GM18508 (cell line): ENCODE data around the gene HEBP2.
"Not testable (repeated sequence)": the region's sequence is repeated elsewhere in the genome, so short reads cannot be mapped to it uniquely, and the experiment has no call there.

Experiments
- ATAC-seq: cut with Tn5 transposase; IDR thresholded peaks from one replicate; pipeline ENCODE4 v1.9.1; 2021; ENCODE audit warnings: moderate number of reproducible peaks; ENCODE audit not compliant: insufficient read depth, unreplicated experiment

Gene HEBP2

DNA sequence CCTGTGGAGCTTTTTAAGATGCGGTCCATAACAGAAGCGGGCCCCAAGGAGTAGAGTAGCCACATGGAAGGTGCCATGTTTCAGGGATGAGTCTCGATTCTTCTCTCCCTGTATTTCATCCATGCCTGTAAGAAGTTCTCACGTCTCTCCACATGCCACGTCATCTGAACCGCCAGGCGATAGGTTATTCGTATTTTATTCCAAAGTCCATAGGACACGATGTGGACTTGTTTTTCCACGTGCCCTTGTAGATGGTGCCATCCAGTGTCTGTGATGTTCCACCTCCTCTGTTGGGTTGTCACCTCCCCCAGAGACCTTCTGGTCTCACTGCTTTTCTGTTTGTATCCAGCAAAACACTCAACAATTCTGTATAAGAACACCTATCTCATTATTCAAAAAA, 17.6 kb downstream of the HEBP2 start:
- ATAC-seq: no peak

DNA sequence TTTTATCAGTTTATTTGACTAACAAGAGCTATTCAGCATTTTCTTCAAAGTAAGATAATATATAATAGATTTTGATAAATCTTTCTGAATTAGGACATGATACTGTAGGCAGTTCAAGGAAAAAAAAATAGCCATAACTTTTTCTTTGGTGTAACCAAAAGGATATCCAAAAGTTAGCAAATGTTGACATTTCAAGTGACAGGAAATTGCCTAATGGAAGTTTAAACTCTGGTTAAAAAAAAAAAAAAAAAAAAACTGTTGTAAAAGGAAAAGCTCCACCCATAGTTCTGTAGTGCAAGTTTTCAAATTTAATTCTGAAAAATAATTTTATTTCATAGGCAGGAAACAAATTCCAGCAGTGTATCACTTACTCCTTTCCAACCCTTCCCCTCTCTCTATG, 18.8 kb downstream of the HEBP2 start:
- ATAC-seq: no peak

DNA sequence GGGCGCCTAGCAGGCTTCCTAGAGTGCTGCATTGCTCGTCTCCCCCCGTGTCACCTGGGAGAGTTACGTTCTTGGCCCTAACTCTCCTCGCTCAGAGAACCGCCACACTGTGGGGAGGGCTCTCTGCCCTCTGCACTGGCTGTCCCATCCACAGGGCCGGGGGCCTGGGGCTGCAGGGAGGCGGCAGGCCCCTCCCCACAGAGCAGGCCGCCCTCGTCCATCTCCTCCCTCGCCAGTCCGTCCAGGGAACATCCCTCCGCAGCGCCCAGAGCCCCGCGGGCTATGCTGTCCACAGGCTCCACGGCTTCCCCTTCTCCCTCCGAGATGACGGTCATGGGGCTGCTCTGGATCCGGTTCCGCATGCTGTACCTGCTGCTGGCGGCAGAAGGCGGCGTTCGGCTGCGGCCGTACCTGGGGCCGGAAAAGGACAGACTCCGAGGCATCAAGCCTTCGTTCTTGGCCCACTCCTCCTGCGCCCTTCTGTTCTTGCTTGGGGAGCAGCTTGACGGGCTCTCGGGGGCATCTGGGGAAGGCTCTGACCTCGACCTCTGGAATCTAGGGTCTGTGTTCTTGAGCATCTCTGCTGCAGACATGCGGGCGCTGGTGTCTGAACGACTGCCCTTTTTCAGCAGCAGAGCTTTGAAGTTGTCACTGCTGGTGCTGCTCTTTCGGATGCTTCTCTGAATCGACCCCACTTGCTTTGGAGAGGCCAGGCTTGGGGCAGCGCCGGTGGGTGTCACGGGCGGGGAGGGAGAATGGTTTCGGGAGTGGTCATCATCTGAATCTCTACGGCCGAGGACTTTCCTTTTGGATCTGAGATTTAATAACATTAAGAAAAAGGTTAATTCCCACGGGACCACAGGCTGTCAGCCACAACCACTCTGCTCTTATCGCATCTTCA, 20.2 kb downstream of the HEBP2 start:
- ATAC-seq: no peak

DNA sequence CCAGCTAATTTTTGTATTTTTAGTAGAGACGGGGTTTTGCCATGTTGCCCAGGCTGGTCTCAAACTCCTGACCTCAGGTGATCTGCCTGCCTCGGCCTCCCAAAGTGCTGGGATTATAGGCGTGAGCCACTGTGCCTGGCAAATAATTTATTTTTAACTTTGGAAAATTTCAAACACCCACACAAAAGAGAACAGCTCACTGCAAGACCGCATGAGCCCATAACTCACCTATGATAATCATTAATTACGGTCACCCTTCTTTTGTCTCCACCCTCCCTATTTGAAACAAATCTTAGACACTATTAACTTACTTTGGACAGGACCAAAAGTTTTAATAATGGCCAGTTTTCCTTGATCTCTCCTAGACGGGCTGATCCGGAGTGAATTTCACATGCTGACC, 21.2 kb downstream of the HEBP2 start:
- not testable (repeated sequence) for ATAC-seq

DNA sequence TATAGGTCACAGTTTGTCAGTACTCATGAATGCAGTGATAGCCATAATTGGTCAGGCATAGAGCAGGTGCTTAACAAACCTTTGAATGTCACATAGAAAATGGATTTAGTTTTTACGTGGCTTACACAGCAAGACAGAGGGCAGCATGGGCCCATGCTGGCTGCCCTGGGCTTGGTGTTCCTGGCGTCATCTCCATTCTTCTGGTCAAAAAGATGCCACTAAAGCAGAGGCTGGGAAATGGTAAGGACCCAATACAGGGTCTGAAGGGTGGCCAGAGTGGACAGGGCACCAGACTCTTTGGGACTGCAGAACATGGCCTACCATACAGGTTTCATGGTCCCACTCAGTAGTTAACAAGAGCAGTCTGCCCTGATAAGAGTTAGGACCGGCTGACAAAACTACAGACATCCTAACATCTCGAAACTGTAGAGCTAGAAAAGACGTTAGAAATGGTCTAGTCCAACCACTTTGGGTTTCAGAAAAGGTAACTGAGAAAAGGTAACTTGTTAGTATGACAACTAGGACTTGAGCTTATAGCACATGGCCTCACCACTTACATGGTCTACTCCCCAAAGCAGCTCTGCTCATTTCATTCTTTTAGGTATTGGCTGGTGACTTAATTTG, 22.6 kb downstream of the HEBP2 start:
- no peak for ATAC-seq

DNA sequence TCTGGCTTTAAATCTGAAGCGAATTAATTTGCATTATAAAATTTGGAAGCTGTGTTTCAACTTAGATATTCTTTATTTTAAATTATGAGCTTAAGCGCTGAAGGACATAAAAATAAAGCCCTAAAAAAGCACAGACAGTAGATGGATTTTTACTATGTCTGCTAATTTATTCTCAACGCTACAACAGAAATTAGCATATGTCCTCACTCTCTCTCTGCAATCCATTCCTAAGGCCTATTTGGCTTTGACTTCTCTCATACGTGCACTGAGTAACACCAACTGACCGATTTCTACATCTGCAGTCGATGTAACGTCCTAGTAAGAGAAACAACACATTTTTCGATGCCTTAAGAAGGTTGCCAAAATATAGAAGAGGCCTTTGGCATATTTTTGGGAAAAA, 23.7 kb downstream of the HEBP2 start:
- no peak for ATAC-seq

DNA sequence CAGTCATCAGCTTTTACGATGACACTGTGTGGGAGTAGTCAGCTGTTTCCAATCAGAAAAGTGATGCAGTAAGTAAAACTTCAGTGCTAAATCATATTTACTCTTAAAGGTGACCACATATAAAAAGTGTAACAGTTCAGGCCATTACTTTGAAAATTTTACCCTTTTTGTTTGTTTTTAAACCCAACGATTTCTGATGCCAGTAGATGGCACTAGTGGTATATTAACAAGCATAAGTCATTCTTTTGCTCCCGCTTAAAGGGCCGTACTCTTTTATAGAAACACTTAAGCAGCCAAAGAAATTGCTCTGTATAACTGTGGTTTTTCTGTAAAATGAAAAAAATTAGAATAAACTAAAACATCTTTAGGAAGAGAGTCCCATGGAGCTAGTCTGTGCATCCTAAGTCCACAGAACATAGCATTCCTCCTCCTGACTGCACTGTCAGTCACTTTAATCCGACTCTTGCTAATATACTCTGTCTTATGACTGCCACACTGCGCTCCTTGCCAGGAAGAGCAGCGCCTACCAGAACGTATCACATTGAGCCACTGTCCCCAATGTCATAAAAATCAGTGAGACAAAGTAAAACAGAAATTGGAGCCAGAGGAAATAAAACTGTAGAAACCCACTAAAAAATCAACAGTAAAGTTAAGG, 25.0 kb downstream of the HEBP2 start:
- no peak for ATAC-seq

DNA sequence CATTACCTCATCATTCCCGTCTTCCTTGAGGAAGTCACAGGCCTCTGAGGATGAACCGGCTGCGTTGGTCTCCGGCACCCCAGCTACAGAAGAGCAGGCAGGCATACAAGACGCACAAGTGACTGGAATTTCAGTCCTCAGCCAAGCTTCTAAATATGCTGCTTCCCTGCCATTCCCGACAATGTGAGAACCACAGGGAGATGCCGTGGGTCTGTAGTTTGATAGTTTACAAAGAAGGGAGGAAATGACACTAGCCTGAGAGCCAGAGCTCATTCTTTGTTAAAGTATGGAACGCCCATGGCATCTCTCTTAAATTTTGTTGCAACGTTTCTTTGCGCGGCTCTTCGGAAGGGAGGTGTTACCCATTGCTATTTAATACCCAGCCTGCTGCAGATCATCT, 25.7 kb downstream of the HEBP2 start:
- ATAC-seq: no peak

DNA sequence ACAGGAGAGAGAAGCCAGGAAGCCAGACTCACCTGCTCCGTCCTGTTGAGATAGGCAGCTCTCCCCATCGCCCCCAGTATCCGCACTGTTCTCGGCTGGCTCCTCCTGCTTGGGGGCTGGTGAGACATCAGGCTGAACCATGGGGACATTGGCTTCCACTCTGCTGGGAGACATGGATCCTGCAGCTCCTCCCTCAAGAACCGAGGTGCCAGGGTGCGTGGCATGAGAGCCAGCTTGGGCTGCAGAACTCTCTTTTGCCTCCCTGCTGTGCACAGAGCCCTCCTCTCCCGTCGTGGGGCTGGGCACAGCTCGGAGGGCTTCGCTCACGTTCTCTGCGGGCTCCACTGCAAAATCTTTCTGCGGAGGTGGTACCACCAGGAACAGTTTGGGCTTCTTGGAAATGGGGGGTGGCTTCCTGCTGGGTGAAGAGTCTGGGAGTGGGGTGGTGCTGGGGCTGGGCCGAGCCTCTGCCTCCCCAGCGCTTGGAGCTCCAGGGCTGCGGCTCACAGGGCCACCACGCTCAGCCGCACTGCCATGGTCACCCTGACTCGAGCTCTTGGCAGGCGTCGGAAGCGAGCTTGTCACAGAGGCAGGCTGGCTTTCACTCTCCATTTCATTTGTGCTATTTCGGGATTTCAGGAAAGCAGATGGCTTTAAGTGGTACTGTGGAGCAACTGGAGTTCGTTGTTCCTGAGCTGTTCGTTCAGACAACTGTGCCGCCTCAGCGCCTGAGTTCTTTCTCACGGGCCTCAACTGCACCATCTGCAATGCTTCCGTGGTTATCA, 26.5 kb downstream of the HEBP2 start:
- no peak for ATAC-seq

DNA sequence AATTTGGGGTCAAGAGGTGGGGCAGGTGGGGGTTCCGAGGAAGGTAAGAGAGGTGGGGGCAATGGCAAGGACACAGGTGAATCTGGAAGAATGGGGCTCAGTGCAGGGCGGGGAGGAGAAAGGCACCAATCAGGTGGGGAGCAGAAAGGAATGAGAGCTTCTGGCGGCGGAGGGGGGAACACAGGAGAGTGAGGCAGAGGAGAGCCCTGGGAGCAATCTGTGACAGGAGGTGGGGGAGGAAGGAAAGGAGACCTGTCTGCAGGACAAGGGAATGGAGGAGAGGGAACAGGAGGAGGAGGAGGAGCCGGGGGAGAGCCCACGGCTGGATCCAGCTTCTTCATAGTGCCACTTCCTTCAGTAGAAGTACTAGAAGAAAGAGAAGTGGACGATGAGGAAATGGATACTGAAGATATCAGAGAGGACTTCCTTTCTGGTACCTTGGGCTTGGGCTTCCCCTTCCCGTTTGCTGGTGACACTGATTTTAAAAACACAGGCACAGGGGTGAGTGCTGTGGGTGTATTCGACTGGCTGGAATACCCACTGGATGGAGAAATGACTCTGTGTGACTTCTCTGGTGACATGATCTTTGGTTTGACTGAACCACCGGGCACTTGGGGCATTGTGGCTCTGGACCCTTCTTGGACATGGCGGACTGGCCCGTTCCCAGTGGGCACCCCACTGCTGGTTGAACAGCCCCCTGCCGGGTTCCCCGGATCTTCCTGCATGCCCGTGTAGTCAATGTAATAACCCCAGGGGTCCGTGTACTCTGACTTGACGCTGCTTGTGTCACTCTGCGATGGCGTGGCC, 27.4 kb downstream of the HEBP2 start:
- no peak for ATAC-seq

DNA sequence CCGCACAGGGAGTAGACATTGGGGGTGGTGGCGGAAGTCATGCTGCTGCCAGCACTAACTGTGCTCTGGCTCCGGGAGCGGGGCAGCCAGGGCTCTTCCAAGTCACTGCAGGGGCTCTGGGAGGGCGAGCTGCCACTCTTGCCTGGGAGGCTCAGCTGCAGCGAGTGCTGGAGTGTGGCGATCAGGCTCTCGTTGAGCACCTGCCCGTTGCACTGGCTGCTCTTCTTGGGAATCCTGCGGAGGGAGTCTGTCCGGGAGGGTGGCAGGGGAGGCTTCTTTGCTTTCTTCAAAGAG, 28.0 kb downstream of the HEBP2 start:
- no peak for ATAC-seq

DNA sequence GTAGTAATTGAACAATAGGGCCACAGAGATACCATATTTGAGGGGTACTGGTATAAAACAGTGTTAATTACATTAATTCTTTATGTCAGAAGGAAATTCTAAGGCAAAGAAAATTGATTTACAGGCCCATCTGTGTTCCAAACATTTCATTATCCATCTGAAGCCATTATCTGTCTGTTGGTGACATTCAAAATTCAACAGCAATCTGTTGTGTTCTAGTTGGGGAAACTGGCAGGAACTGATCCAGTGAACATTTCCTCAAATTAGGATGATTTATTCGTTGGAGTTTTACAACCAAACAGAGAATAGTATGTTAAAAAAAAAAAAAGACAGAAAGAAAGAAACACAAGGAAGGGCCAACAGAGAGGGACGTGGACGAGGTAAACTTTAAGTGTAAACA, 30.1 kb downstream of the HEBP2 start:
- ATAC-seq: no peak

DNA sequence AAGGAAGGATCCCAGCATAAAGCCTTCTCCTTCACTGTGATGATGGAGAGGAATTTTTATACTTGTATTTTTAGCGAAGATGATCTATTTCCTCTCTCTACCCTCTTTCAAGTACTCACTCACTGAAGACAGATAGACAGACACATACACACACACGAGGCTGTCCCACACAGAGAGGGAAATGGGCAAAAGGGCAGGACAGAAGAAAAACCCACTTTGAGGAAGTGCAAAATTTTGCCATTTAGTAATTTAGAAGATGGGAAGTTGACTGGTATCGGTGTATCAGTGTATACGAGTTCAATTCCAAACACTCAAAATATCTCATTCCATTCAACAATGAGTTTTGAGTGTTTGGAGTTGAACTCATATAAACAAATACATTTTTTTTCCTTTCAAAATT, 30.9 kb downstream of the HEBP2 start:
- ATAC-seq: no peak

DNA sequence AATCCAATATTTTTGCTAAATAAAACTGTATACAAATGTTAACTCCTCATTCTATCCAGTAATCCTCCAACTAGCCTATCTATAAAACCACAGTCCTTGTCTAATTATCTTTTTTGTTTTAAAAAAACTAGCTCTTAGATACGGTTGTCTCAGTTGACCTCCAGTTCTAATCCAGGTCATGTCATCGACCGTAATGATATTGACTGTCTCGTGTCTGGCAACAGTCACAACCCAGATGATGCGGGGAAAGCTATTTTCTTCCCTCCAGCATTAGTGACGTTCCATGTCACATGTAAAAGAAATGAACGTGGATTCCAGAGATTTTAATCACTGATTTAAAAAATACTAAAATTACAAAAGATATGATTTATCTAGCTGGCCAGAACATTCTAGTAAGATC, 35.5 kb downstream of the HEBP2 start:
- no peak for ATAC-seq

DNA sequence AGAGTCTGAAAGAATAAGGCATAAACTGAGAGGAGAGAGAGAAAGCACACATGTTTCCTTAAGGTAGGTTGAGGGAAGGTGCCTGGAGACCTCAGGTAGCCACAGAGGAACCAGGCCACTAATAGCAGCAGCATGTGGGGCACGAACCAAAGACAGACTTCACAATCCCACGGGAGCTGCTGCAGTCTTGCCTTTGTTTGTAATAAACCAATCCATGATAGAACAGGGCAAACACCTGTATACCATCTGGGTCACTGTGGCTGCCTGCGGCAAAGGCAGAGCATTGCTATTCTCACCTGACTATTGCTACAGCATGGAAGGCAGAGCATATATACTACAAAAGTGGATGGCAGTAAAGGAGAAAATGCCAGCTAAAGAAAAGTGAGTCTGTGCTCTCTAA, 36.3 kb downstream of the HEBP2 start:
- ATAC-seq: no peak

DNA sequence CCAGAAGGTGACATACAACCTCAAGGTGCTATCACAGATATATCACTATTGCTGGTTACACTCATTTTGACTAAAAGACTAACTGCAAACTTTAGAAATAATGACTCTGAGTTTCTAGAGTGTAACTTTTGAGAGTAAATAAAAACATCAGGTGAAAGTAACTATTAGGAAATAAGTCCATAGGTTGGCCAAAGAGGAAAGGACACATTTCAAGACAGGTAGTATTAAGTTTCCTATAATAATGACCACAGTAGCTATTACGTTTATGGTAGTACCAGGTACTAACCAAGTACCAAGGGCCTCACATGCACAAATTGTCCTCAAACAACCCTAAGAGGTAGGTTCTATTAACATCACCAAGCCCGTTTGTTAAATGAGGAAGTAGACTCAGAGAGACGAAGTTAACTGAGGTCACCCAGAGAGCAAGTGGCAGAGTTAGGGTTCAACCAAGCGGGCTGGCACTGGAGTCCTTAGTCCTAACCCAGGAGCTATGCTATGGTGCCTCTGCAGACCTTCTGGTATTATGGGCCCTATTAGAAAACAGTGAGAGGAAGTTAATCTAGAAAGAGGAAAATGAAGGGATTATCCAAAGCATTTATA, 36.8 kb downstream of the HEBP2 start:
- no peak for ATAC-seq

DNA sequence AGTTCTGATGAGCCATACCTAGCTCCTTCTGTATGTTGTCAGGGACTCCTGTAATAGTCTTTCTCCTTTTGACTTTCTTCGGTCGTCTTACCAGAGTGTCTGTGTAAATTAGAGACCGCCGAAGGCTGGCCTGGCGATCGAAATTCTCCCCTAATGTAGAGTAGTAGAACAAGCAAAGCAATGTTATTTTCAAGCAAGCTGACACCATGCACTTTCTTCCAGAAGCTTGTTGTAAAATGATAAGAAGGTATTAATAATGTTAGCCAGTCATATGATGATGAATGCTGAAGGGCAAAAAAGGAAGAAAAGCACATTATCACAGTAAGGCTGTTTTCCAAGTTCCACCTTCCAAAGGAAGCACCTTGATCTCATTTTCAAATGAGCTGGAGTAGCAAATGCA, 37.9 kb downstream of the HEBP2 start:
- no peak for ATAC-seq

DNA sequence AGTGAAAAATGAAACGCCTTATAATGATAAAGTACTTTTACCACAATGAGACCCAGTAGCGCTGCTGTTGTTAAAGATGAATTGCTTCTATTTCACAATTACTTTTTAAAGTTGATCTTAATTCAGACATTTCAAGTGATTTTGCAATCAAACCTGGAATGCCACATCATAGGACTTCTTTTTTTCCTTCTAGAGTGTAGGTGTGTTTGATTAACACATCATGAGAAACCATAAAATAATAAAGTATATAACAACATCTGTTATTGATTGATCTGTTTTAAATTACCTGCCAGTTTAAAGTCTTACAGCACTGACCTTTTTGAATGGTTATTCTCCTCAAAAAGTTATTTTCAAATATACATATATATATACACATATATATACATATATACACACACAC, 38.6 kb downstream of the HEBP2 start:
- ATAC-seq: no peak

DNA sequence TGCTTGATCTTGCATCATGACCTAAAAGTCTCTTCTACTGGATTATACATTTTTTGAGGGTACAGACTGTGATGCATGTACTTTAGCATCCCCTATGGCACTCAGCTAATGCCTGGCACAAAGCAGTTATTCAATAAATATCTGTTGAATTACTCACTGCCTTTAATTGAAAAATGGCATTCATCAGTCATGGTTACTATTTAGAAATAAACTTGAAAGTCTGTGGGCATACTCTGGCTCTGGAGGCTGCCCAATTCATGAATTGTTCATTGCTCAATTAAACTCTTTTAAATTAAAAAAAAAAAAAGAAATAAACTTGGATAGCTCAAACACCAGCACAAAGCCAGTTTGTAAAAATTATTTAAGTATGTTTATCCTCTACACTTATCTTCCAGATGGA, 40.0 kb downstream of the HEBP2 start:
- ATAC-seq: no peak

DNA sequence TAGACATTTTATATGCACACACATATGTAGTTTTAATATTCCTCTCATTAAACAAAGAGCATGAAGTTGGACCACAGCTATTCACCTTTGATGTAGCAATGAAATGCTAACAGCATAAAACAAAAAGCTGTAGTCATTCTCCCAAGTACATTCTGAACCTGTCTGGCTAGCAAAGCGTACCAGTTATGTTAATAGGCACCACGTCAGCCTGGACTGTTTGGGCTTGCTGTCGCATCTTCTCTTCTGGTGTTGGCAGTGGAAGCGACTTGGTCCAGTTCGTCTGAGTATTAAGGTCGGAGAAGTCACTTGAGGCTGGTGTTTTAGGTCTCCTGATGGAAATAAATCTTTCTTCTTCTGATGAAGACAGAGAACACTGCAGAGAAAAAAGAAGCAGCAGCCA, 42.8 kb downstream of the HEBP2 start:
- ATAC-seq: no peak
